ENCODE data around the gene EYA3. TPM values are rescaled to one million over a fixed set of nuclear protein-coding genes. Genes with fewer than 3 reads are reported as not detected.

The EYA3 gene
- total and polyA plus RNA-seq, 2 of the 8 experiments (the other 6 are each of a cell fraction or from before 2014, with no cell fraction given) = 15.0 to 33.9 TPM

GRCh38 chr1:27922272-27922671 is 166.1 kb downstream of the EYA3 start (continued):
- TF ChIP-seq CTCF (IDR thresholded peaks at IDR 0.05; ENCODE audit: control extremely low read depth in 1 of 3, insufficient read depth in 1 of 3, low read depth in 1 of 3, low read length in 3 of 3) (no peak), SP1 (IDR thresholded peaks at IDR 0.05; ENCODE audit: low read depth, low read length) (no peak), CBX5 (IDR thresholded peaks at IDR 0.05; ENCODE audit: low read depth, low read length) (no peak), TAF7 (optimal IDR thresholded peaks at IDR 0.05; ENCODE audit: borderline replicate concordance, low read depth, low read length) (no peak), HDAC6 (IDR thresholded peaks at IDR 0.05; ENCODE audit: low read depth, low read length) (no peak), RNF2 (IDR thresholded peaks at IDR 0.05; ENCODE audit: borderline replicate concordance, low read depth, low read length, missing control alignments, poor library complexity, severe bottlenecking) (no peak)

Small RNAs within 50 kb of the gene (small RNA-seq; reads per million reads assigned to genes)
- gene RN7SL559P (ENCODE audit: insufficient read depth) = not detected

Other genes starting within 250 kb of the EYA3 start
- gene THEMIS2, start 216.1 kb downstream of the EYA3 start, total RNA-seq (2021; fragmentation: NEBNext Ultra II Directional; extraction: Animal tissue kit (Norgen Biotek cat#: 25700)) = 12.4 and 17.3 TPM in 2 replicates
- gene THEMIS2, start 216.1 kb downstream of the EYA3 start, polyA plus RNA-seq (2011; rRNA removed) = 27.5 and 28.0 TPM in 2 replicates
- gene RPA2, start 174.0 kb downstream of the EYA3 start, total RNA-seq (2021; fragmentation: NEBNext Ultra II Directional; extraction: Animal tissue kit (Norgen Biotek cat#: 25700)) = 53.4 TPM in 2 replicates
- gene RPA2, start 174.0 kb downstream of the EYA3 start, polyA plus RNA-seq (2011; rRNA removed) = 35.7 and 56.3 TPM in 2 replicates
- 53.1 and 54.7 TPM in 2 replicates for gene SMPDL3B, start 153.6 kb downstream of the EYA3 start, total RNA-seq (2021; fragmentation: NEBNext Ultra II Directional; extraction: Animal tissue kit (Norgen Biotek cat#: 25700))
- 143 and 157 TPM in 2 replicates for gene SMPDL3B, start 153.6 kb downstream of the EYA3 start, polyA plus RNA-seq (2011; rRNA removed)
- gene XKR8, start 128.6 kb downstream of the EYA3 start, total RNA-seq (2021; fragmentation: NEBNext Ultra II Directional; extraction: Animal tissue kit (Norgen Biotek cat#: 25700)) = 13.8 and 14.2 TPM in 2 replicates
- gene XKR8, start 128.6 kb downstream of the EYA3 start, polyA plus RNA-seq (2011; rRNA removed) = 16.3 and 20.0 TPM in 2 replicates
- 1.2 TPM in 2 replicates for gene PTAFR, start 88.1 kb upstream of the EYA3 start, total RNA-seq (2021; fragmentation: NEBNext Ultra II Directional; extraction: Animal tissue kit (Norgen Biotek cat#: 25700))
- 3.4 and 4.9 TPM in 2 replicates for gene PTAFR, start 88.1 kb upstream of the EYA3 start, polyA plus RNA-seq (2011; rRNA removed)
- 129 and 134 TPM in 2 replicates for gene DNAJC8, start 144.4 kb upstream of the EYA3 start, total RNA-seq (2021; fragmentation: NEBNext Ultra II Directional; extraction: Animal tissue kit (Norgen Biotek cat#: 25700))
- 74.1 and 116 TPM in 2 replicates for gene DNAJC8, start 144.4 kb upstream of the EYA3 start, polyA plus RNA-seq (2011; rRNA removed)
- gene ATP5IF1, start 147.5 kb upstream of the EYA3 start, total RNA-seq (2021; fragmentation: NEBNext Ultra II Directional; extraction: Animal tissue kit (Norgen Biotek cat#: 25700)) = 198 and 202 TPM in 2 replicates
- 242 and 292 TPM in 2 replicates for gene ATP5IF1, start 147.5 kb upstream of the EYA3 start, polyA plus RNA-seq (2011; rRNA removed)
- 22.6 and 25.1 TPM in 2 replicates for gene SESN2, start 170.9 kb upstream of the EYA3 start, total RNA-seq (2021; fragmentation: NEBNext Ultra II Directional; extraction: Animal tissue kit (Norgen Biotek cat#: 25700))
- 33.0 and 54.4 TPM in 2 replicates for gene SESN2, start 170.9 kb upstream of the EYA3 start, polyA plus RNA-seq (2011; rRNA removed)
- gene MED18, start 240.4 kb upstream of the EYA3 start, total RNA-seq (2021; fragmentation: NEBNext Ultra II Directional; extraction: Animal tissue kit (Norgen Biotek cat#: 25700)) = 10.4 and 13.7 TPM in 2 replicates
- 17.3 and 17.5 TPM in 2 replicates for gene MED18, start 240.4 kb upstream of the EYA3 start, polyA plus RNA-seq (2011; rRNA removed)

Measured in H1 (cell line).